ENCODE measurements around the gene PCDHGA3. TPM values are rescaled to one million over a fixed set of nuclear protein-coding genes. Genes with fewer than 3 reads are reported as not detected.
A peak's percentile ranks its signal among the peaks of the same experiment; 100 is the strongest.
"Not testable (repeated sequence)": the region's sequence is repeated elsewhere in the genome, so short reads cannot be mapped to it uniquely, and the experiment has no call there.

Gene PCDHGA3
- total RNA-seq, 4 donors from 2014 or later = 0.45 to 1.5 (median 0.52) TPM

DNA sequence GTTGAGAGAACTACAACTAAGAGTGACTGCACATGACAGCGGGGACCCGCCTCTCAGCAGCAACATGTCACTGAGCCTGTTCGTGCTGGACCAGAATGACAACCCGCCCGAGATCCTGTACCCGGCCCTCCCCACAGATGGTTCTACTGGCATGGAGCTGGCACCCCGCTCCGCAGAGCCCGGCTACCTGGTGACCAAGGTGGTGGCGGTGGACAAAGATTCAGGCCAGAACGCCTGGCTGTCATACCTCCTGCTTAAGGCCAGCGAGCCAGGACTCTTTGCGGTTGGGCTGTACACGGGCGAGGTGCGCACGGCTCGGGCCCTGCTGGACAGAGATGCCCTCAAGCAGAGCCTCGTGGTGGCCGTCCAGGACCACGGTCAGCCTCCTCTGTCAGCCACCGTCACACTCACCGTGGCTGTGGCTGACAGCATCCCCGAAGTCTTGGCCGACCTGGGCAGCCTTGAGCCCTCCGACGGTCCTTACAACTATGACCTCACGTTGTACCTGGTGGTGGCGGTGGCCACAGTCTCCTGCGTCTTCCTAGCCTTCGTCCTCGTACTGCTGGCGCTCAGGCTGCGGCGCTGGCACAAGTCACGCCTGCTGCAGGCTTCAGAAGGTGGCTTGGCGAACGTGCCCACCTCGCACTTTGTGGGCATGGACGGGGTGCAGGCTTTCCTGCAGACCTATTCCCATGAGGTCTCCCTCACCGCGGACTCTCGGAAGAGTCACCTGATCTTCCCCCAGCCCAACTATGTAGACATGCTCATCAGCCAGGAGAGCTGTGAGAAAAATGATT, 41.0 kb downstream of the PCDHGA3 start:
- H3K9me3 ChIP-seq = peaks cover 8 to 92% (median 83%) of the 10 kb centered on the region in 3 donors
- peaks cover 0 to 19% (median 0%) of the 10 kb centered on the region in 4 donors for H3K27me3 ChIP-seq
- TF ChIP-seq, protein P1, sequence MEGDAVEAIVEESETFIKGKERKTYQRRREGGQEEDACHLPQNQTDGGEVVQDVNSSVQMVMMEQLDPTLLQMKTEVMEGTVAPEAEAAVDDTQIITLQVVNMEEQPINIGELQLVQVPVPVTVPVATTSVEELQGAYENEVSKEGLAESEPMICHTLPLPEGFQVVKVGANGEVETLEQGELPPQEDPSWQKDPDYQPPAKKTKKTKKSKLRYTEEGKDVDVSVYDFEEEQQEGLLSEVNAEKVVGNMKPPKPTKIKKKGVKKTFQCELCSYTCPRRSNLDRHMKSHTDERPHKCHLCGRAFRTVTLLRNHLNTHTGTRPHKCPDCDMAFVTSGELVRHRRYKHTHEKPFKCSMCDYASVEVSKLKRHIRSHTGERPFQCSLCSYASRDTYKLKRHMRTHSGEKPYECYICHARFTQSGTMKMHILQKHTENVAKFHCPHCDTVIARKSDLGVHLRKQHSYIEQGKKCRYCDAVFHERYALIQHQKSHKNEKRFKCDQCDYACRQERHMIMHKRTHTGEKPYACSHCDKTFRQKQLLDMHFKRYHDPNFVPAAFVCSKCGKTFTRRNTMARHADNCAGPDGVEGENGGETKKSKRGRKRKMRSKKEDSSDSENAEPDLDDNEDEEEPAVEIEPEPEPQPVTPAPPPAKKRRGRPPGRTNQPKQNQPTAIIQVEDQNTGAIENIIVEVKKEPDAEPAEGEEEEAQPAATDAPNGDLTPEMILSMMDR (IDR thresholded peaks at IDR 0.05) = no peak
- no peak for TF ChIP-seq POLR2A (IDR thresholded peaks at IDR 0.05)
- H3K36me3 ChIP-seq = peaks cover 0 to 4% (median 0%) of the 10 kb centered on the region in 3 donors
- DNase-seq = no peak
- H3K4me3 ChIP-seq = no peak overlapping the region
- WGBS, 2 donors = 47 to 48% methylated on average over 5 to 14 of the region's 43 CpGs
- no peaks in the 10 kb centered on the region for H3K4me1 ChIP-seq
- intact Hi-C loops (cut with DNase I) = no loop called here
- no peak overlapping the region for H3K27ac ChIP-seq

DNA sequence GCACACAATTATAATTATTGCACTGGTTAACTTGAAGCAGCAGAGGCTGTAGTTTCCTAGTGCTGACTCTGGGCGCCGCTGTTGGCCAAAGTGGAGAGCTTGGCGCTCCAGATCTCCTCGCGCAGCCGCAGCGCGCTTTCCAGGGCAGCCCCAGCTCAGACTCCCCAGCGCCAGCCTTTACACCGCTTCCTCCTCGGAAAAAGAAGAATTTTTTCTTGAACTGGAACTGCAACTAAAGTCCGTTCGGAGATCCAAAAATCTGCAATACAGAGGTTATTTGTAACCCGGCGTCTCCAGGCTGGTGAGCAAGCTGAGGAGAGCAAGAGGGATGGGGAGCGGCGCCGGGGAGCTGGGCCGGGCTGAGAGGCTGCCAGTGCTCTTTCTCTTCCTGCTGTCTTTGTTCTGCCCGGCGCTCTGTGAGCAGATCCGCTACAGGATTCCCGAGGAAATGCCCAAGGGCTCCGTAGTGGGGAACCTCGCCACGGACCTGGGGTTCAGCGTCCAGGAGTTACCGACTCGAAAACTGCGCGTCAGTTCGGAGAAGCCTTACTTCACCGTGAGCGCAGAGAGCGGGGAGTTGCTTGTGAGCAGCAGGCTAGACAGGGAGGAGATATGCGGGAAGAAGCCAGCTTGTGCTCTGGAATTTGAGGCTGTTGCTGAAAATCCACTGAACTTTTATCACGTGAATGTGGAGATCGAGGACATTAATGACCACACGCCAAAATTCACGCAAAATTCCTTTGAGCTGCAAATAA, 44.1 kb downstream of the PCDHGA3 start, which contains the start of gene PCDHGB4:
TSS of gene PCDHGB4 (plus strand) at position 142 of the 755 bp plus-strand sequence. CDS start at position 329, 187 bp downstream.
- H3K27ac ChIP-seq; intact Hi-C loops (cut with DNase I); H3K4me1 ChIP-seq; H3K36me3 ChIP-seq; DNase-seq: not testable (repeated sequence)
- Histone ChIP-seq H3K27me3 (peaks cover 0 to 19% (median 0%) of the 10 kb centered on the region in 4 donors), H3K9me3 (peaks cover 14 to 96% (median 92%) of the 10 kb centered on the region in 3 donors), H3K4me3 (peak within 1 kb of the TSS in 3 of 4 donors; percentile 15 to 22 (median 17))
- WGBS, 2 donors = 18 to 29% methylated on average over 4 to 6 of the region's 40 CpGs
- TF ChIP-seq, protein P1 (IDR thresholded peaks at IDR 0.05) = peak in 3 of 6 experiments; percentile 19 to 44 (median 30)

DNA sequence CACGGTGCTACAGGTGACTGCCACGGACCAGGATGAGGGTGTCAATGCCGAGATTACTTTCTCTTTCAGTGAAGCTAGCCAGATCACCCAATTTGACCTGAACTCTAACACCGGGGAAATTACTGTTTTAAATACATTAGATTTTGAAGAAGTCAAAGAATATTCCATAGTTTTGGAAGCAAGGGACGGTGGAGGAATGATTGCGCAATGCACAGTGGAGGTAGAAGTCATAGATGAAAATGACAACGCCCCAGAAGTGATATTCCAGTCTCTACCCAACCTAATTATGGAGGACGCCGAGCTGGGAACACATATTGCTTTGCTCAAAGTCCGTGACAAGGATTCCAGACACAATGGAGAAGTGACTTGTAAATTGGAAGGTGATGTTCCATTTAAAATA, 45.0 kb downstream of the PCDHGA3 start:
- 47 to 60% methylated on average over 7 to 10 of the region's 10 CpGs for WGBS, 2 donors
- TF ChIP-seq, protein P1 (IDR thresholded peaks at IDR 0.05) = no peak
- no peak for TF ChIP-seq POLR2A (IDR thresholded peaks at IDR 0.05)
- H3K27ac ChIP-seq = no peak overlapping the region
- intact Hi-C loops (cut with DNase I) = no loop called here
- no peak for DNase-seq
- no peaks in the 10 kb centered on the region for H3K4me1 ChIP-seq
- peaks cover 0 to 7% (median 0%) of the 10 kb centered on the region in 3 donors for H3K36me3 ChIP-seq
- H3K9me3 ChIP-seq = peaks cover 20 to 96% (median 92%) of the 10 kb centered on the region in 3 donors
- H3K27me3 ChIP-seq = peaks cover 0 to 19% (median 0%) of the 10 kb centered on the region in 4 donors
- no peak overlapping the region for H3K4me3 ChIP-seq

DNA sequence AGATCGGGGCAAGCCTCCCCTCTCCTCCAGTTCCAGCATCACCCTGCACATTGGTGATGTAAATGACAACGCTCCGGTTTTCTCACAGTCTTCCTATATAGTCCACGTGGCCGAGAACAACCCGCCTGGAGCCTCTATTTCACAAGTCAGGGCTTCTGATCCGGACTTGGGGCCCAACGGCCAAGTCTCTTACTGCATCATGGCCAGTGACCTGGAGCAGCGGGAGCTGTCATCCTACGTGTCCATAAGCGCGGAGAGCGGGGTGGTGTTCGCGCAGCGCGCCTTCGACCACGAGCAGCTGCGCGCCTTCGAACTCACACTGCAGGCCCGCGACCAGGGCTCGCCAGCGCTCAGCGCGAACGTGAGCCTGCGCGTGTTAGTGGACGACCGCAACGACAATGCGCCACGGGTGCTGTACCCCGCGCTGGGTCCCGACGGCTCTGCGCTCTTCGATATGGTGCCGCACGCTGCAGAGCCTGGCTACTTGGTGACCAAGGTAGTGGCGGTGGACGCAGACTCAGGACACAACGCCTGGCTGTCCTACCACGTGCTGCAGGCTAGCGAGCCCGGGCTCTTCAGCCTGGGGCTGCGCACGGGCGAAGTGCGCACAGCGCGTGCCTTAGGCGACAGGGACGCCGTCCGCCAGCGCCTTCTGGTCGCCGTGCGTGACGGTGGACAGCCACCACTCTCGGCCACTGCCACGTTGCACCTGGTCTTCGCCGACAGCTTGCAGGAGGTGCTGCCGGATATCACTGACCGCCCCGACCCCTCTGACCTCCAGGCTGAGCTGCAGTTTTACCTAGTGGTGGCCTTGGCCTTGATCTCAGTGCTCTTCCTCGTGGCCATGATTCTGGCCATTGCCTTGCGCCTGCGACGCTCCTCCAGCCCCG, 45.8 kb downstream of the PCDHGA3 start:
- intact Hi-C loops (cut with DNase I) = no loop called here
- H3K4me3 ChIP-seq = no peak overlapping the region
- H3K9me3 ChIP-seq = peaks cover 21 to 96% (median 92%) of the 10 kb centered on the region in 3 donors
- no peak for TF ChIP-seq POLR2A (IDR thresholded peaks at IDR 0.05)
- TF ChIP-seq, protein P1 (IDR thresholded peaks at IDR 0.05) = no peak
- no peaks in the 10 kb centered on the region for H3K4me1 ChIP-seq
- H3K27me3 ChIP-seq = peaks cover 0 to 25% (median 0%) of the 10 kb centered on the region in 4 donors
- WGBS, 2 donors = 48 to 58% methylated on average over 25 to 42 of the region's 77 CpGs
- H3K36me3 ChIP-seq = peaks cover 0 to 7% (median 0%) of the 10 kb centered on the region in 3 donors
- no peak overlapping the region for H3K27ac ChIP-seq
- DNase-seq = no peak
